GM21390 (cell line): ENCODE results near the gene FAM193A.
"Not testable (repeated sequence)": the region's sequence is repeated elsewhere in the genome, so short reads cannot be mapped to it uniquely, and the experiment has no call there.

ENCODE experiments used
- ATAC-seq: cut with Tn5 transposase; IDR thresholded peaks from one replicate; pipeline ENCODE4 v1.9.1; 2021; ENCODE audit not compliant: unreplicated experiment

Gene FAM193A

GRCh38 chr4:2767705-2768074 lies 231.2 kb downstream of the FAM193A start:
- no peak for ATAC-seq

- ATAC-seq, result no peak
Observed at GRCh38 chr4:2768124-2768523, 231.7 kb downstream of the FAM193A start.

GRCh38 chr4:2768921-2769336 lies 232.5 kb downstream of the FAM193A start:
- no peak for ATAC-seq

- ATAC-seq, result no peak
Observed at GRCh38 chr4:2771264-2771663, 234.8 kb downstream of the FAM193A start.

- ATAC-seq, result not testable (repeated sequence)
Observed at GRCh38 chr4:2780643-2781042, 244.2 kb downstream of the FAM193A start.

- ATAC-seq, result no peak
Observed at GRCh38 chr4:2781911-2782310, 245.5 kb downstream of the FAM193A start.
